Measurements from ENCODE around the gene IP6K1. TPM values are rescaled to one million over a fixed set of nuclear protein-coding genes. Genes with fewer than 3 reads are reported as not detected.

IP6K1 gene
- total and polyA plus RNA-seq, 4 donors, result 16.1 to 54.9 (median 32.5) TPM

GRCh38 chr3:49788056-49788455, 1.7 kb upstream of the IP6K1 start:
- DNase-seq, result no peak
- TF ChIP-seq CTCF (IDR thresholded peaks at IDR 0.05; ENCODE audit: control extremely low read depth, extremely low read depth), result no peak
- H3K9ac ChIP-seq (ENCODE audit: insufficient read depth in 1 of 2, low read length in 2 of 2), result no peak overlapping the region
- ATAC-seq (ENCODE audit: insufficient read depth, low FRiP score), result no peak
- H3K36me3 ChIP-seq (ENCODE audit: control insufficient read depth in 4 of 4, insufficient read depth in 4 of 4, low read length in 4 of 4), result peaks cover 0 to 3% (median 2%) of the 10 kb centered on the region in 4 donors
- no peak overlapping the region for H3K27ac ChIP-seq (ENCODE audit: low read depth in 1 of 2, low read length in 1 of 2)
- no peaks in the 10 kb centered on the region for H3K9me3 ChIP-seq (ENCODE audit: control insufficient read depth in 4 of 4, insufficient read depth in 3 of 4, low read length in 3 of 4)
- H3K4me3 ChIP-seq, result no peak overlapping the region
- WGBS, 2 donors, result 99 to 100% methylated on average over 2 of the region's 2 CpGs
- H3K27me3 ChIP-seq (ENCODE audit: control insufficient read depth in 3 of 3, insufficient read depth in 3 of 3, low read length in 2 of 3), result no peaks in the 10 kb centered on the region
- peaks cover 4 to 15% (median 8%) of the 10 kb centered on the region in 5 donors for H3K4me1 ChIP-seq (ENCODE audit: control insufficient read depth in 5 of 5, insufficient read depth in 5 of 5, low read length in 5 of 5)

DNA sequence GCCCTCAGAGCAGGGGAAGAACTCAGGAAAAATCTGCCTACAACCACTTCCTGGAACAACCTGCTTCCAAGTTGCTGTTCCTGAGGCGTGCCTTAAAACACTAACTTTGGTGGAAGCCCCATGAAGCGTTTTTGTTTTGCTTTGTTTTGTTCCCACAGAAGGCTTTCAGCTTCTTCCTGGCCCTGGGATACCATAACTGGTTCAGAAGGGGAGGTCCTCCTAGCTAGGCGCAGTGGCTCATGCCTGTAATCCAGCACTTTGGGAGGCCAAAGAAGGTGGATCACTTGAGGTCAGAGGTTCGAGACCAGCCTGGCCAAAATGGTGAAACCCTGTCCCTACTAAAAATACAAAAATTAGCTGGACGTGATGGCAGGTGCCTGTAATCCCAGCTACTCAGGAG, 1.2 kb upstream of the IP6K1 start:
- peaks cover 4 to 15% (median 8%) of the 10 kb centered on the region in 5 donors for H3K4me1 ChIP-seq (ENCODE audit: control insufficient read depth in 5 of 5, insufficient read depth in 5 of 5, low read length in 5 of 5)
- peak in 1 of 3 donors; percentile 6 for DNase-seq
- no peaks in the 10 kb centered on the region for H3K27me3 ChIP-seq (ENCODE audit: control insufficient read depth in 3 of 3, insufficient read depth in 3 of 3, low read length in 2 of 3)
- H3K9me3 ChIP-seq (ENCODE audit: control insufficient read depth in 4 of 4, insufficient read depth in 3 of 4, low read length in 3 of 4), result no peaks in the 10 kb centered on the region
- 75 to 78% methylated on average over 5 of the region's 5 CpGs for WGBS, 2 donors
- TF ChIP-seq CTCF (IDR thresholded peaks at IDR 0.05; ENCODE audit: control extremely low read depth, extremely low read depth), result no peak
- ATAC-seq (ENCODE audit: insufficient read depth, low FRiP score), result no peak
- H3K4me3 ChIP-seq, result no peak overlapping the region
- H3K27ac ChIP-seq (ENCODE audit: low read depth in 1 of 2, low read length in 1 of 2), result no peak overlapping the region
- H3K36me3 ChIP-seq (ENCODE audit: control insufficient read depth in 4 of 4, insufficient read depth in 4 of 4, low read length in 4 of 4), result peaks cover 0 to 3% (median 2%) of the 10 kb centered on the region in 4 donors
- H3K9ac ChIP-seq (ENCODE audit: insufficient read depth in 1 of 2, low read length in 2 of 2), result no peak overlapping the region

GRCh38 chr3:49787182-49787464, 781 bp upstream of the IP6K1 start:
- WGBS, 2 donors, result 59 to 61% methylated on average over 3 of the region's 3 CpGs
- ATAC-seq (ENCODE audit: insufficient read depth, low FRiP score), result no peak
- Histone ChIP-seq H3K9me3 (ENCODE audit: control insufficient read depth in 4 of 4, insufficient read depth in 3 of 4, low read length in 3 of 4) (no peaks in the 10 kb centered on the region), H3K27me3 (ENCODE audit: control insufficient read depth in 3 of 3, insufficient read depth in 3 of 3, low read length in 2 of 3) (no peaks in the 10 kb centered on the region), H3K4me1 (ENCODE audit: control insufficient read depth in 5 of 5, insufficient read depth in 5 of 5, low read length in 5 of 5) (peaks cover 4 to 15% (median 8%) of the 10 kb centered on the region in 5 donors), H3K9ac (ENCODE audit: insufficient read depth in 1 of 2, low read length in 2 of 2) (peak overlapping the region; percentile 83 to 91), H3K27ac (ENCODE audit: low read depth in 1 of 2, low read length in 1 of 2) (peak overlapping the region in 1 of 2 donors; percentile 88), H3K36me3 (ENCODE audit: control insufficient read depth in 4 of 4, insufficient read depth in 4 of 4, low read length in 4 of 4) (peaks cover 0 to 3% (median 2%) of the 10 kb centered on the region in 4 donors), H3K4me3 (no peak overlapping the region)
- no peak for TF ChIP-seq CTCF (IDR thresholded peaks at IDR 0.05; ENCODE audit: control extremely low read depth, extremely low read depth)
- no peak for DNase-seq
